Measurements from ENCODE around the gene IGSF11. TPM values are rescaled to one million over a fixed set of nuclear protein-coding genes. Genes with fewer than 3 reads are reported as not detected.

Gene IGSF11
- total and polyA plus RNA-seq, 2 donors = 0.27 to 0.42 TPM

GRCh38 chr3:118927449-118927848 is 107.2 kb downstream of the IGSF11 start:
- H3K4me3 ChIP-seq (ENCODE audit: low read length in 2 of 2) = no peak overlapping the region
- H3K27me3 ChIP-seq (ENCODE audit: control insufficient read depth in 2 of 2, insufficient read depth in 1 of 2, low read length in 1 of 2) = no peaks in the 10 kb centered on the region
- no peaks in the 10 kb centered on the region for H3K9me3 ChIP-seq (ENCODE audit: control insufficient read depth in 2 of 2, insufficient read depth in 1 of 2, low read length in 1 of 2)
- WGBS = 89% methylated on average over 6 of the region's 6 CpGs
- no peaks in the 10 kb centered on the region for H3K36me3 ChIP-seq (ENCODE audit: control insufficient read depth in 2 of 2, insufficient read depth in 2 of 2, low read length in 1 of 2)
- H3K4me1 ChIP-seq (ENCODE audit: control insufficient read depth in 2 of 2, insufficient read depth in 2 of 2, low read length in 2 of 2) = no peaks in the 10 kb centered on the region
- no peak overlapping the region for H3K27ac ChIP-seq (ENCODE audit: low read depth in 1 of 2, low read length in 1 of 2)
- no peak for DNase-seq (ENCODE audit: low read depth in 6 of 9, low spot score in 9 of 9)

GRCh38 chr3:118912188-118912587 is 122.5 kb downstream of the IGSF11 start:
- WGBS = 70% methylated on average over 3 of the region's 3 CpGs
- Histone ChIP-seq H3K36me3 (ENCODE audit: control insufficient read depth in 2 of 2, insufficient read depth in 2 of 2, low read length in 1 of 2) (no peaks in the 10 kb centered on the region), H3K9me3 (ENCODE audit: control insufficient read depth in 2 of 2, insufficient read depth in 1 of 2, low read length in 1 of 2) (no peaks in the 10 kb centered on the region), H3K27ac (ENCODE audit: low read depth in 1 of 2, low read length in 1 of 2) (no peak overlapping the region), H3K4me3 (ENCODE audit: low read length in 2 of 2) (no peak overlapping the region), H3K27me3 (ENCODE audit: control insufficient read depth in 2 of 2, insufficient read depth in 1 of 2, low read length in 1 of 2) (no peaks in the 10 kb centered on the region), H3K4me1 (ENCODE audit: control insufficient read depth in 2 of 2, insufficient read depth in 2 of 2, low read length in 2 of 2) (no peaks in the 10 kb centered on the region)
- no peak for DNase-seq (ENCODE audit: low read depth in 6 of 9, low spot score in 9 of 9)

GRCh38 chr3:118910332-118910731 is 124.3 kb downstream of the IGSF11 start:
- Histone ChIP-seq H3K27me3 (ENCODE audit: control insufficient read depth in 2 of 2, insufficient read depth in 1 of 2, low read length in 1 of 2) (no peaks in the 10 kb centered on the region), H3K4me1 (ENCODE audit: control insufficient read depth in 2 of 2, insufficient read depth in 2 of 2, low read length in 2 of 2) (no peaks in the 10 kb centered on the region), H3K4me3 (ENCODE audit: low read length in 2 of 2) (no peak overlapping the region), H3K27ac (ENCODE audit: low read depth in 1 of 2, low read length in 1 of 2) (no peak overlapping the region), H3K36me3 (ENCODE audit: control insufficient read depth in 2 of 2, insufficient read depth in 2 of 2, low read length in 1 of 2) (no peaks in the 10 kb centered on the region), H3K9me3 (ENCODE audit: control insufficient read depth in 2 of 2, insufficient read depth in 1 of 2, low read length in 1 of 2) (no peaks in the 10 kb centered on the region)
- WGBS = 79% methylated on average over 3 of the region's 3 CpGs
- no peak for DNase-seq (ENCODE audit: low read depth in 6 of 9, low spot score in 9 of 9)

- Histone ChIP-seq H3K36me3 (ENCODE audit: control insufficient read depth in 2 of 2, insufficient read depth in 2 of 2, low read length in 1 of 2) (no peaks in the 10 kb centered on the region), H3K27ac (ENCODE audit: low read depth in 1 of 2, low read length in 1 of 2) (no peak overlapping the region), H3K4me3 (ENCODE audit: low read length in 2 of 2) (no peak overlapping the region), H3K27me3 (ENCODE audit: control insufficient read depth in 2 of 2, insufficient read depth in 1 of 2, low read length in 1 of 2) (no peaks in the 10 kb centered on the region), H3K9me3 (ENCODE audit: control insufficient read depth in 2 of 2, insufficient read depth in 1 of 2, low read length in 1 of 2) (no peaks in the 10 kb centered on the region), H3K4me1 (ENCODE audit: control insufficient read depth in 2 of 2, insufficient read depth in 2 of 2, low read length in 2 of 2) (no peaks in the 10 kb centered on the region)
- no peak for DNase-seq (ENCODE audit: low read depth in 6 of 9, low spot score in 9 of 9)
Observed at GRCh38 chr3:118909763-118910162, 124.9 kb downstream of the IGSF11 start.

- no peaks in the 10 kb centered on the region for H3K4me1 ChIP-seq (ENCODE audit: control insufficient read depth in 2 of 2, insufficient read depth in 2 of 2, low read length in 2 of 2)
- H3K27ac ChIP-seq (ENCODE audit: low read depth in 1 of 2, low read length in 1 of 2) = no peak overlapping the region
- 86% methylated on average over 2 of the region's 2 CpGs for WGBS
- no peak for DNase-seq (ENCODE audit: low read depth in 6 of 9, low spot score in 9 of 9)
- no peaks in the 10 kb centered on the region for H3K9me3 ChIP-seq (ENCODE audit: control insufficient read depth in 2 of 2, insufficient read depth in 1 of 2, low read length in 1 of 2)
- H3K36me3 ChIP-seq (ENCODE audit: control insufficient read depth in 2 of 2, insufficient read depth in 2 of 2, low read length in 1 of 2) = no peaks in the 10 kb centered on the region
- H3K4me3 ChIP-seq (ENCODE audit: low read length in 2 of 2) = no peak overlapping the region
- no peaks in the 10 kb centered on the region for H3K27me3 ChIP-seq (ENCODE audit: control insufficient read depth in 2 of 2, insufficient read depth in 1 of 2, low read length in 1 of 2)
Observed at GRCh38 chr3:118907909-118908308, 126.7 kb downstream of the IGSF11 start.

- Histone ChIP-seq H3K9me3 (ENCODE audit: control insufficient read depth in 2 of 2, insufficient read depth in 1 of 2, low read length in 1 of 2) (no peaks in the 10 kb centered on the region), H3K27me3 (ENCODE audit: control insufficient read depth in 2 of 2, insufficient read depth in 1 of 2, low read length in 1 of 2) (no peaks in the 10 kb centered on the region), H3K4me1 (ENCODE audit: control insufficient read depth in 2 of 2, insufficient read depth in 2 of 2, low read length in 2 of 2) (no peaks in the 10 kb centered on the region), H3K4me3 (ENCODE audit: low read length in 2 of 2) (no peak overlapping the region), H3K27ac (ENCODE audit: low read depth in 1 of 2, low read length in 1 of 2) (no peak overlapping the region), H3K36me3 (ENCODE audit: control insufficient read depth in 2 of 2, insufficient read depth in 2 of 2, low read length in 1 of 2) (no peaks in the 10 kb centered on the region)
- DNase-seq (ENCODE audit: low read depth in 6 of 9, low spot score in 9 of 9) = no peak
- WGBS = 73% methylated on average over 4 of the region's 4 CpGs
Observed at GRCh38 chr3:118900737-118901525, 133.7 kb downstream of the IGSF11 start.

- H3K27me3 ChIP-seq (ENCODE audit: control insufficient read depth in 2 of 2, insufficient read depth in 1 of 2, low read length in 1 of 2) = no peaks in the 10 kb centered on the region
- H3K4me3 ChIP-seq (ENCODE audit: low read length in 2 of 2) = no peak overlapping the region
- H3K27ac ChIP-seq (ENCODE audit: low read depth in 1 of 2, low read length in 1 of 2) = no peak overlapping the region
- WGBS = 89% methylated on average over 2 of the region's 2 CpGs
- no peaks in the 10 kb centered on the region for H3K36me3 ChIP-seq (ENCODE audit: control insufficient read depth in 2 of 2, insufficient read depth in 2 of 2, low read length in 1 of 2)
- no peak for DNase-seq (ENCODE audit: low read depth in 6 of 9, low spot score in 9 of 9)
- no peaks in the 10 kb centered on the region for H3K9me3 ChIP-seq (ENCODE audit: control insufficient read depth in 2 of 2, insufficient read depth in 1 of 2, low read length in 1 of 2)
- no peaks in the 10 kb centered on the region for H3K4me1 ChIP-seq (ENCODE audit: control insufficient read depth in 2 of 2, insufficient read depth in 2 of 2, low read length in 2 of 2)
Observed at GRCh38 chr3:118890206-118890605, 144.4 kb downstream of the IGSF11 start.

- no peaks in the 10 kb centered on the region for H3K9me3 ChIP-seq (ENCODE audit: control insufficient read depth in 2 of 2, insufficient read depth in 1 of 2, low read length in 1 of 2)
- no peaks in the 10 kb centered on the region for H3K36me3 ChIP-seq (ENCODE audit: control insufficient read depth in 2 of 2, insufficient read depth in 2 of 2, low read length in 1 of 2)
- no peaks in the 10 kb centered on the region for H3K4me1 ChIP-seq (ENCODE audit: control insufficient read depth in 2 of 2, insufficient read depth in 2 of 2, low read length in 2 of 2)
- no peak for DNase-seq (ENCODE audit: low read depth in 6 of 9, low spot score in 9 of 9)
- H3K27ac ChIP-seq (ENCODE audit: low read depth in 1 of 2, low read length in 1 of 2) = no peak overlapping the region
- H3K4me3 ChIP-seq (ENCODE audit: low read length in 2 of 2) = no peak overlapping the region
- no peaks in the 10 kb centered on the region for H3K27me3 ChIP-seq (ENCODE audit: control insufficient read depth in 2 of 2, insufficient read depth in 1 of 2, low read length in 1 of 2)
Observed at GRCh38 chr3:118889691-118890090, 145.0 kb downstream of the IGSF11 start.

GRCh38 chr3:118886708-118887107 is 147.9 kb downstream of the IGSF11 start:
- H3K27ac ChIP-seq (ENCODE audit: low read depth in 1 of 2, low read length in 1 of 2) = no peak overlapping the region
- no peaks in the 10 kb centered on the region for H3K27me3 ChIP-seq (ENCODE audit: control insufficient read depth in 2 of 2, insufficient read depth in 1 of 2, low read length in 1 of 2)
- no peaks in the 10 kb centered on the region for H3K4me1 ChIP-seq (ENCODE audit: control insufficient read depth in 2 of 2, insufficient read depth in 2 of 2, low read length in 2 of 2)
- no peak for DNase-seq (ENCODE audit: low read depth in 6 of 9, low spot score in 9 of 9)
- 89% methylated on average over 3 of the region's 3 CpGs for WGBS
- no peaks in the 10 kb centered on the region for H3K9me3 ChIP-seq (ENCODE audit: control insufficient read depth in 2 of 2, insufficient read depth in 1 of 2, low read length in 1 of 2)
- H3K36me3 ChIP-seq (ENCODE audit: control insufficient read depth in 2 of 2, insufficient read depth in 2 of 2, low read length in 1 of 2) = no peaks in the 10 kb centered on the region
- no peak overlapping the region for H3K4me3 ChIP-seq (ENCODE audit: low read length in 2 of 2)

Data from thymus (tissue), 11 donors.